Keratinocyte (primary cell): ENCODE results near the gene CCDC149. TPM values are rescaled to one million over a fixed set of nuclear protein-coding genes. Genes with fewer than 3 reads are reported as not detected.

ENCODE experiments used
- DNase-seq: peaks from one replicate; pipeline ENCODE4 v3.0.0-alpha.2; 2011; ENCODE audit warnings: low read depth, missing footprints, low spot score
- FAIRE-seq: peaks from 2 replicates; lab custom pipeline; 2011; peaks lifted over from hg19 to GRCh38; lab: Jason Lieb, UNC
- H2AFZ ChIP-seq: 2 replicates; pipeline ENCODE4 v1.6.0; 2012; ENCODE audit warnings: low read length, control low read depth, inconsistent platforms; ENCODE audit not compliant: control insufficient read depth
- H3K27ac ChIP-seq: 2 replicates; pipeline ENCODE4 v1.5.1; 2011; ENCODE audit warnings: low read length; ENCODE audit not compliant: control insufficient read depth, insufficient read depth
- H3K27me3 ChIP-seq: 3 replicates; pipeline ENCODE4 v1.6.0; 2011; ENCODE audit warnings: low read length; ENCODE audit not compliant: control insufficient read depth, insufficient read depth; ENCODE audit errors: extremely low read depth
- H3K36me3 ChIP-seq, 2 experiments: 2 replicates in 1 of 2; 3 replicates in 1 of 2; pipeline ENCODE4 v1.5.1; 2011; ENCODE audit warnings: low read length in 2 of 2, mild to moderate bottlenecking in 1 of 2; ENCODE audit not compliant: control insufficient read depth in 2 of 2, insufficient read depth in 2 of 2; ENCODE audit errors: extremely low read depth in 1 of 2
- H3K4me1 ChIP-seq: 3 replicates; pipeline ENCODE4 v1.5.1; 2011; ENCODE audit warnings: low read length; ENCODE audit not compliant: control insufficient read depth, insufficient read depth; ENCODE audit errors: extremely low read depth
- H3K4me2 ChIP-seq: 3 replicates; pipeline ENCODE4 v1.6.0; 2011; ENCODE audit warnings: low read depth, low read length; ENCODE audit not compliant: control insufficient read depth, insufficient read depth; ENCODE audit errors: extremely low read depth
- H3K4me3 ChIP-seq, 3 experiments: fragments of 200-600 bp in 1 of 3; sonication (generic) in 1 of 3; 2 replicates in 2 of 3; 3 replicates in 1 of 3; pipeline ENCODE4 v1.5.1; 2011 to 2016; ENCODE audit warnings: low read length in 3 of 3, mild to moderate bottlenecking in 3 of 3, control low read depth in 2 of 3, inconsistent platforms in 1 of 3, low read depth in 1 of 3, mixed read lengths in 1 of 3, mixed run types in 1 of 3, moderate library complexity in 1 of 3; ENCODE audit not compliant: control insufficient read depth in 2 of 3, insufficient read depth in 2 of 3; ENCODE audit errors: extremely low read depth in 1 of 3
- H3K79me2 ChIP-seq: 2 replicates; pipeline ENCODE4 v1.6.0; 2012; ENCODE audit warnings: low read length; ENCODE audit not compliant: control insufficient read depth, insufficient read depth
- H3K9ac ChIP-seq: 3 replicates; pipeline ENCODE4 v1.6.0; 2011; ENCODE audit warnings: low read length; ENCODE audit not compliant: control insufficient read depth, insufficient read depth; ENCODE audit errors: extremely low read depth
- H3K9me1 ChIP-seq: 3 replicates; pipeline ENCODE4 v1.6.0; 2011; ENCODE audit warnings: low read length; ENCODE audit not compliant: control insufficient read depth, insufficient read depth; ENCODE audit errors: extremely low read depth
- H3K9me3 ChIP-seq: 2 replicates; pipeline ENCODE4 v1.5.1; 2012; ENCODE audit warnings: low read depth, low read length; ENCODE audit not compliant: control insufficient read depth
- H4K20me1 ChIP-seq: 3 replicates; pipeline ENCODE4 v1.6.0; 2011; ENCODE audit warnings: low read length; ENCODE audit not compliant: control insufficient read depth, insufficient read depth; ENCODE audit errors: extremely low read depth
- EZH2 ChIP-seq: IDR thresholded peaks from one replicate; pipeline ENCODE4 v1.6.1; 2012; ENCODE audit warnings: inconsistent platforms, mild to moderate bottlenecking, low read length, moderate library complexity
- dilution Hi-C: fragments of 300-500 bp; cut with MboI; formaldehyde crosslinking; loops from one replicate; pipeline ENCODE4 v1.7.0; 2020; ENCODE audit warnings: low sequenced_read_pairs; ENCODE audit not compliant: extremely low pct_ligation_motif_present
- polyA plus RNA-seq, 5 experiments: library from polyadenylated mRNA; depleted of rRNA in 3 of 5; stranded (reverse) in 3 of 5; stranded (forward) in 1 of 5; unstranded in 1 of 5; fragments of >200 nt; gene quantifications; 1 replicate in 1 of 5; 2 replicates in 3 of 5; 3 replicates in 1 of 5; pipeline versions ENCODE4 v1.2.1 to v1.2.3, GENCODE V29; 2011 to 2012; ENCODE audit warnings: missing spikeins in 2 of 5, low read depth in 1 of 5, low replicate concordance in 1 of 5
- TF ChIP-seq, protein P1 (sequence below), 3 experiments: IDR thresholded peaks in 1 of 3; conservative IDR thresholded peaks in 1 of 3; optimal IDR thresholded peaks in 1 of 3; 2 replicates in 2 of 3; 3 replicates in 1 of 3; pipeline versions ENCODE3 to v1.5.1; 2011; ENCODE audit warnings: low read length in 3 of 3, mild to moderate bottlenecking in 3 of 3, moderate library complexity in 2 of 3, control low read depth in 1 of 3, inconsistent platforms in 1 of 3; ENCODE audit not compliant: insufficient read depth in 2 of 3; ENCODE audit errors: extremely low read depth in 1 of 3

Gene CCDC149
- polyA plus RNA-seq, 1 donor (not counting 4 experiments of a cell fraction or from before 2014, with no cell fraction given) = 2.1 TPM

DNA sequence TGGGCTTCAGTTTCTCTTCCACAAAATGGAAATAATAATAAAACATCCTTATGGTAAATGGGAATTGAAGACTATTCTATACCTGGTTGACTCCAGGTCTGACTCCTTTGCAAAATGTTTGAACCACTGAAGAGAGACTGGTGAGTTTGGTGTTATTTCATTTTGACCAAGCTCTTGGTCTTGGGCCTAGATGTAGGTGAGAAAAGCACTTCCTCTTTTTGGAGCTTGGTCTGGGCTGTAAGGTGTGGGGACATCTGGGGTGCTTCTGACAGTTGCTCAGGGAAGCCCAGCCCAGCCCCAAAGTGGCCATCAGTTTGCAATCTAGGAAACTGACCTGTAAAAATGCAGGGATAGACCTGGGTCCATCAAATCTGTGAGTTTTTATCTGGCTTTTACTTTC lies 144.2 kb downstream of the CCDC149 start:
- no peak for FAIRE-seq
- H3K4me1 ChIP-seq = peaks cover 28% of the 10 kb centered on the region
- H3K9ac ChIP-seq = no peak overlapping the region
- DNase-seq = no peak
- H3K9me1 ChIP-seq = no peaks in the 10 kb centered on the region
- TF ChIP-seq EZH2 = no peak
- TF ChIP-seq, protein P1, sequence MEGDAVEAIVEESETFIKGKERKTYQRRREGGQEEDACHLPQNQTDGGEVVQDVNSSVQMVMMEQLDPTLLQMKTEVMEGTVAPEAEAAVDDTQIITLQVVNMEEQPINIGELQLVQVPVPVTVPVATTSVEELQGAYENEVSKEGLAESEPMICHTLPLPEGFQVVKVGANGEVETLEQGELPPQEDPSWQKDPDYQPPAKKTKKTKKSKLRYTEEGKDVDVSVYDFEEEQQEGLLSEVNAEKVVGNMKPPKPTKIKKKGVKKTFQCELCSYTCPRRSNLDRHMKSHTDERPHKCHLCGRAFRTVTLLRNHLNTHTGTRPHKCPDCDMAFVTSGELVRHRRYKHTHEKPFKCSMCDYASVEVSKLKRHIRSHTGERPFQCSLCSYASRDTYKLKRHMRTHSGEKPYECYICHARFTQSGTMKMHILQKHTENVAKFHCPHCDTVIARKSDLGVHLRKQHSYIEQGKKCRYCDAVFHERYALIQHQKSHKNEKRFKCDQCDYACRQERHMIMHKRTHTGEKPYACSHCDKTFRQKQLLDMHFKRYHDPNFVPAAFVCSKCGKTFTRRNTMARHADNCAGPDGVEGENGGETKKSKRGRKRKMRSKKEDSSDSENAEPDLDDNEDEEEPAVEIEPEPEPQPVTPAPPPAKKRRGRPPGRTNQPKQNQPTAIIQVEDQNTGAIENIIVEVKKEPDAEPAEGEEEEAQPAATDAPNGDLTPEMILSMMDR (optimal IDR thresholded peaks at IDR 0.05 in 1 of 3, IDR thresholded peaks at IDR 0.05 in 1 of 3, conservative IDR thresholded peaks at IDR 0.05 in 1 of 3; ENCODE audit: extremely low read depth in 1 of 3, insufficient read depth in 2 of 3, low read length in 3 of 3) = no peak
- no peaks in the 10 kb centered on the region for H3K36me3 ChIP-seq
- H3K9me3 ChIP-seq = no peaks in the 10 kb centered on the region
- dilution Hi-C loops = no loop called here
- no peaks in the 10 kb centered on the region for H4K20me1 ChIP-seq
- no peak overlapping the region for H3K4me2 ChIP-seq
- H2AFZ ChIP-seq = no peak overlapping the region
- no peak overlapping the region for H3K4me3 ChIP-seq
- H3K27me3 ChIP-seq = no peaks in the 10 kb centered on the region
- no peak overlapping the region for H3K27ac ChIP-seq
- no peaks in the 10 kb centered on the region for H3K79me2 ChIP-seq

DNA sequence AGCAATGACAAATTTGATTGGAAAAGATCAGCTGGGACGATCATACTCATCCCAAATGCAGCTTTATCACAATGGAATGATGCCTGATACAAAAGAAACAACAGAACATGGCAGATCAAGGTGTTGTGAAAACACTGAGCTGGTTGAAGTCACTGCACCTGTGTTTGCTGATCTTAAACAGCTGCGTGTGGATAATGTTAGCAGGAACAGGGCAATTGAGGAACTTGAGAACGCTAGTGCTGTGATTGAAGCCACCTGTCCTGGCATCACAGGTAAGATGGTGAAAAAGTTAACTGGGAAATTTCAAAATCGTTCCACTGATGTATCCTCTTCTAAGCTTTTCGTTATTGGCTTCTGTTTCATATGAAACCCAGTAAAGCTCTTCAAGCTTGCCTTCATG lies 144.8 kb downstream of the CCDC149 start:
- no peak for TF ChIP-seq EZH2
- TF ChIP-seq, protein P1 (optimal IDR thresholded peaks at IDR 0.05 in 1 of 3, IDR thresholded peaks at IDR 0.05 in 1 of 3, conservative IDR thresholded peaks at IDR 0.05 in 1 of 3; ENCODE audit: extremely low read depth in 1 of 3, insufficient read depth in 2 of 3, low read length in 3 of 3) = no peak
- peaks cover 34% of the 10 kb centered on the region for H3K4me1 ChIP-seq
- no peaks in the 10 kb centered on the region for H3K36me3 ChIP-seq
- no peaks in the 10 kb centered on the region for H3K27me3 ChIP-seq
- FAIRE-seq (peak; percentile 5), DNase-seq (no peak)
- no peak overlapping the region for H3K4me2 ChIP-seq
- H3K4me3 ChIP-seq = no peak overlapping the region
- H4K20me1 ChIP-seq = no peaks in the 10 kb centered on the region
- H3K79me2 ChIP-seq = no peaks in the 10 kb centered on the region
- H3K9me3 ChIP-seq = no peaks in the 10 kb centered on the region
- H3K9ac ChIP-seq = no peak overlapping the region
- dilution Hi-C loops = no loop called here
- H2AFZ ChIP-seq = no peak overlapping the region
- H3K27ac ChIP-seq = no peak overlapping the region
- no peaks in the 10 kb centered on the region for H3K9me1 ChIP-seq
